K562 (cell line): Measurements from ENCODE around the gene LRRC7. TPM values are rescaled to one million over a fixed set of nuclear protein-coding genes. Genes with fewer than 3 reads are reported as not detected.

Experiments used
- ATAC-seq: fragments of 200-7000 bp; cut with Tn5 transposase; 3 replicates; pipeline ENCODE4 v1.9.1; 2020; ENCODE audit warnings: moderate library complexity
- BruUV-seq: library from RNA; stranded (reverse); fragments of 400-500 nt; replicated peaks from 2 replicates; lab custom pipeline; 2021; lab: Mats Ljungman, UMichigan
- CTCF ChIA-PET: fragments of 300-600 bp; formaldehyde crosslinking; extraction: SDS; loops from one replicate; lab custom pipeline; 2021; ENCODE audit warnings: low intra/inter-chr PET ratio; lab: Yijun Ruan, JAX
- POLR2A ChIA-PET: fragments of 300-600, 350-650 bp; sonication (Branson Sonifier 250); formaldehyde crosslinking; extraction: SDS; loops from one replicate; lab custom pipeline; 2021; ENCODE audit warnings: antibody characterized with exemption, inconsistent platforms; lab: Yijun Ruan, JAX
- DNase-seq, 4 experiments: peaks; one replicate each; pipeline versions ENCODE4 v3.0.0 to v3.0.0-alpha.2; 2011 to 2018; ENCODE audit warnings: low spot score in 3 of 4, mixed read lengths in 3 of 4; ENCODE audit errors: extremely low read depth in 1 of 4
- FAIRE-seq: peaks from 2 replicates; lab custom pipeline; 2011; peaks lifted over from hg19 to GRCh38; lab: Jason Lieb, UNC
- H2AFZ ChIP-seq: 2 replicates; pipeline ENCODE4 v1.6.0; 2011; ENCODE audit warnings: low read depth, low read length, control low read depth, inconsistent platforms
- H3K27ac ChIP-seq: fragments of 200-600 bp; 3 replicates; pipeline ENCODE4 v1.8.0; 2011; ENCODE audit warnings: low read depth, mild to moderate bottlenecking, control low read depth, inconsistent platforms, low read length, moderate library complexity, mixed read lengths; ENCODE audit errors: extremely low read depth
- H3K27me3 ChIP-seq, 2 experiments: fragments of 300-600 bp in 1 of 2; 2 replicates in 1 of 2; 3 replicates in 1 of 2; pipeline versions ENCODE4 v1.6.0 to v1.8.0; 2011; ENCODE audit warnings: inconsistent platforms in 2 of 2, low read length in 2 of 2, mild to moderate bottlenecking in 1 of 2, mixed read lengths in 1 of 2, moderate library complexity in 1 of 2; ENCODE audit not compliant: control insufficient read depth in 2 of 2, insufficient read depth in 2 of 2
- H3K36me3 ChIP-seq: fragments of 300-600 bp; 3 replicates; pipeline ENCODE4 v1.8.0; 2011; ENCODE audit warnings: mild to moderate bottlenecking, low read length, inconsistent platforms; ENCODE audit not compliant: control insufficient read depth, insufficient read depth
- H3K4me1 ChIP-seq, 2 experiments: fragments of 200-600 bp in 1 of 2; replicated peaks in 1 of 2; 2 replicates in 1 of 2; 3 replicates in 1 of 2; pipeline versions ENCODE4 v1.5.1 to v1.8.0; 2011; ENCODE audit warnings: inconsistent platforms in 2 of 2, low read length in 2 of 2, mild to moderate bottlenecking in 1 of 2, mixed read lengths in 1 of 2, moderate library complexity in 1 of 2; ENCODE audit not compliant: control insufficient read depth in 2 of 2, insufficient read depth in 2 of 2
- H3K4me2 ChIP-seq: 2 replicates; pipeline ENCODE4 v1.6.1; 2011; ENCODE audit warnings: low read length, control low read depth, inconsistent platforms, mixed read lengths; ENCODE audit not compliant: insufficient read depth
- H3K4me3 ChIP-seq: fragments of 200-600 bp; sonication (generic), shearing (Covaris generic); 2 replicates; pipeline ENCODE4 v1.5.1; 2016; ENCODE audit warnings: control low read depth, inconsistent platforms
- H3K79me2 ChIP-seq: fragments of 200-600 bp; 3 replicates; pipeline ENCODE4 v1.8.0; 2011; ENCODE audit warnings: low read length, inconsistent platforms; ENCODE audit not compliant: control insufficient read depth, insufficient read depth
- H3K9ac ChIP-seq, 2 experiments: 2 replicates each; pipeline versions ENCODE4 v1.6.0 to v1.6.1; 2011; ENCODE audit warnings: low read depth in 2 of 2, low read length in 2 of 2, control low read depth in 1 of 2, inconsistent platforms in 1 of 2, mild to moderate bottlenecking in 1 of 2, mixed read lengths in 1 of 2; ENCODE audit not compliant: insufficient read depth in 1 of 2
- H3K9me1 ChIP-seq: one replicate; pipeline ENCODE4 v1.6.0; 2011; ENCODE audit warnings: inconsistent platforms, mild to moderate bottlenecking, low read length, moderate library complexity; ENCODE audit not compliant: control insufficient read depth, insufficient read depth
- H3K9me3 ChIP-seq: replicated peaks from 2 replicates; pipeline ENCODE4 v1.5.1; 2011; ENCODE audit warnings: low read depth, low read length, inconsistent platforms; ENCODE audit not compliant: control insufficient read depth, insufficient read depth
- H4K20me1 ChIP-seq: replicated peaks from 2 replicates; pipeline ENCODE4 v1.6.1; 2011; ENCODE audit warnings: low read length, inconsistent platforms, mixed read lengths; ENCODE audit not compliant: control insufficient read depth, insufficient read depth
- BRCA1 ChIP-seq, 2 experiments: fragments of 450-650 bp in 1 of 2; sonication (generic) in 1 of 2; formaldehyde crosslinking in 1 of 2; IDR thresholded peaks; 2 replicates each; pipeline versions ENCODE4 v1.5.0 to v1.6.1; 2017 to 2020; ENCODE audit warnings: mild to moderate bottlenecking in 1 of 2, missing genetic modification reagents in 1 of 2
- DNMT1 ChIP-seq: fragments of 450-650 bp; IDR thresholded peaks from 2 replicates; pipeline ENCODE4 v1.6.1; 2016; ENCODE audit warnings: antibody characterized with exemption, mild to moderate bottlenecking
- GATA2 ChIP-seq: sonication (generic); formaldehyde crosslinking; IDR thresholded peaks from 2 replicates; pipeline ENCODE4 v1.4.0; 2020; ENCODE audit warnings: mild to moderate bottlenecking, missing genetic modification reagents
- HDAC3 ChIP-seq: fragments of 450-650 bp; IDR thresholded peaks from 2 replicates; pipeline ENCODE4 v1.6.1; 2018; ENCODE audit warnings: borderline replicate concordance, mild to moderate bottlenecking, moderate library complexity; ENCODE audit not compliant: partially characterized antibody
- SMAD4 ChIP-seq: fragments of 250-450 bp; sonication (Bioruptor Pico); conservative IDR thresholded peaks from 2 replicates; pipeline ENCODE4 v1.8.0; 2021; ENCODE audit warnings: inconsistent platforms, mild to moderate bottlenecking, moderate library complexity
- SPI1 ChIP-seq: IDR thresholded peaks from 2 replicates; pipeline ENCODE4 v1.6.1; 2011; ENCODE audit warnings: low read depth, low read length, control low read depth, borderline replicate concordance
- ZBTB43 ChIP-seq: sonication (generic); formaldehyde crosslinking; IDR thresholded peaks from 2 replicates; pipeline ENCODE4 v1.8.0; 2023; ENCODE audit warnings: mild to moderate bottlenecking, missing genetic modification reagents
- ZNF232 ChIP-seq: sonication (generic); formaldehyde crosslinking; IDR thresholded peaks from 2 replicates; pipeline ENCODE4 v1.8.0; 2022; ENCODE audit warnings: mild to moderate bottlenecking, missing genetic modification reagents
- ZNF408 ChIP-seq: fragments of 250-450 bp; sonication (Bioruptor Pico); IDR thresholded peaks from 2 replicates; pipeline ENCODE4 v1.4.0; 2020; ENCODE audit warnings: low read depth, mild to moderate bottlenecking, moderate library complexity
- ZZZ3 ChIP-seq: fragments of 450-650 bp; IDR thresholded peaks from 2 replicates; pipeline ENCODE4 v1.6.1; 2016; ENCODE audit warnings: antibody characterized with exemption, mild to moderate bottlenecking, moderate library complexity
- in situ Hi-C: fragments of 300-500 bp; cut with MboI; formaldehyde crosslinking; loops from 4 replicates; pipeline ENCODE4 v1.15.0; 2018; ENCODE audit warnings: inconsistent platforms, mixed read lengths
- intact Hi-C: fragments of 100-400 bp; cut with micrococcal nuclease; formaldehyde crosslinking; loops from 2 replicates; pipeline ENCODE4 v1.14.2; 2022
- polyA plus RNA-seq, 8 experiments: library from polyadenylated mRNA; depleted of rRNA in 4 of 8; stranded (reverse) in 5 of 8; unstranded in 3 of 8; fragments of >200 nt; fragmentation: Nextera tagmentation in 2 of 8; fragmentation: Illumina TruSeq in 1 of 8; extraction: Ambion mirVana in 2 of 8; extraction: Trizol in 1 of 8; gene quantifications; 2 replicates each; pipeline versions ENCODE4 v1.2.1 to v1.2.3, GENCODE V29; 2011 to 2014; ENCODE audit warnings: inconsistent platforms in 1 of 8, missing spikeins in 1 of 8
- total RNA-seq, 7 experiments: library from RNA; depleted of rRNA in 6 of 7; stranded (reverse); fragments of >200 nt in 6 of 7; fragmentation: Illumina TruSeq in 2 of 7; extraction: Trizol in 2 of 7; gene quantifications; 2 replicates each; pipeline versions ENCODE4 v1.2.1 to v1.2.3, GENCODE V29; 2011 to 2021; ENCODE audit warnings: low replicate concordance in 1 of 7

LRRC7 gene
- total and polyA plus RNA-seq, 9 of the 15 experiments (the other 6 are each of a cell fraction or from before 2014, with no cell fraction given) = 0.09 to 0.94 (median 0.49) TPM

GRCh38 chr1:70025052-70025451 lies 457.3 kb downstream of the LRRC7 start:
- Histone ChIP-seq H3K79me2 (no peaks in the 10 kb centered on the region), H3K4me1 (no peaks in the 10 kb centered on the region), H3K9me1 (no peaks in the 10 kb centered on the region), H3K9me3 (no peaks in the 10 kb centered on the region), H3K4me3 (no peak overlapping the region), H3K27me3 (no peaks in the 10 kb centered on the region), H3K9ac (no peak overlapping the region), H3K36me3 (no peaks in the 10 kb centered on the region), H4K20me1 (no peaks in the 10 kb centered on the region), H3K27ac (no peak overlapping the region), H3K4me2 (no peak overlapping the region), H2AFZ (no peak overlapping the region)
- ChIA-PET POLR2A (interaction anchor here (0.5 to 0.6 kb wide), 2 partner anchors 9 to 775 kb away, joined by 4 to 6 read pairs; no protein-coding TSS in a partner anchor), CTCF (no interaction called here)
- ATAC-seq (no peak), FAIRE-seq (no peak), DNase-seq (no peak)
- in situ Hi-C loops = no loop called here
- TF ChIP-seq ZNF408 (CRISPR knock-in tag) = no peak
- no TSS peak for BruUV-seq
- intact Hi-C loops = no loop called here

GRCh38 chr1:70025846-70026245 lies 458.1 kb downstream of the LRRC7 start:
- no peak for ATAC-seq
- Histone ChIP-seq H3K9me1 (no peaks in the 10 kb centered on the region), H3K4me3 (no peak overlapping the region), H3K4me1 (no peaks in the 10 kb centered on the region), H3K27me3 (no peaks in the 10 kb centered on the region), H3K79me2 (no peaks in the 10 kb centered on the region), H3K9me3 (no peaks in the 10 kb centered on the region), H2AFZ (no peak overlapping the region), H3K4me2 (no peak overlapping the region)
- no peak for FAIRE-seq
- intact Hi-C loops = no loop called here
- BruUV-seq = no TSS peak
- TF ChIP-seq ZBTB43 (CRISPR knock-in tag) (no peak), ZNF232 (CRISPR knock-in tag) (no peak), SPI1 (no peak), BRCA1 (IDR thresholded peaks at IDR 0.05) (no peak), BRCA1 (CRISPR knock-in tag; IDR thresholded peaks at IDR 0.05) (no peak), SMAD4 (no peak), ZZZ3 (no peak), HDAC3 (no peak), GATA2 (no peak), DNMT1 (no peak)
- TF ChIP-seq, all 486 proteins: peak for 0
- H4K20me1 ChIP-seq = no peaks in the 10 kb centered on the region
- no peak overlapping the region for H3K27ac ChIP-seq
- CTCF ChIA-PET = no interaction called here
- H3K36me3 ChIP-seq = no peaks in the 10 kb centered on the region
- in situ Hi-C loops = no loop called here
- no peak overlapping the region for H3K9ac ChIP-seq
- POLR2A ChIA-PET = interaction anchor here (0.6 kb wide), 1 partner anchor 774 kb away, joined by 4 read pairs; no protein-coding TSS in a partner anchor
- no peak for DNase-seq
